DMS79 (cell line): ENCODE measurements around the gene DMD.
"Not testable (repeated sequence)": the region's sequence is repeated elsewhere in the genome, so short reads cannot be mapped to it uniquely, and the experiment has no call there.

Experiments
- DNase-seq: peaks from one replicate; lab custom pipeline; 2025; lab: John Stamatoyannopoulos, UW

The DMD gene

DNA sequence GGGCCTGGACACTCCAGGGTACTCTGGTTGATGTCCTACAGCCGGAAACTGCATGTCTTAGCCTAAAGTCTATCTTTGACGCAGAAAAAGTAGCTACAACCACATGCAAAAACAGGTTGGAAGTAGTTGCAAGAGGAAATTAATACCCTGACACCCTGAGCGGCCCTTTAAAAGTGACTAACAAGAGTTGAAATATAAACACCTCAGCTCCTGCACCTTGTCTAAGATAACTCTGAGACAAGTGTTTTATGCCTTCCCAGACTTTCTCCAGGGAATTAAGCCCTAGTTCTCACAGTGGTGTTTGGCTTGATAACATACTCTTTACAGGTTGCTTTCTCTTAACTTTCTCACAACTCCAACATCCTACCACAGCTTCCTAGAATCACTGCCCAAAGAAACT lies 943.1 kb downstream of the DMD start:
- DNase-seq = no peak

GRCh38 chrX:32267796-32268195 lies 943.6 kb downstream of the DMD start:
- no peak for DNase-seq

DNA sequence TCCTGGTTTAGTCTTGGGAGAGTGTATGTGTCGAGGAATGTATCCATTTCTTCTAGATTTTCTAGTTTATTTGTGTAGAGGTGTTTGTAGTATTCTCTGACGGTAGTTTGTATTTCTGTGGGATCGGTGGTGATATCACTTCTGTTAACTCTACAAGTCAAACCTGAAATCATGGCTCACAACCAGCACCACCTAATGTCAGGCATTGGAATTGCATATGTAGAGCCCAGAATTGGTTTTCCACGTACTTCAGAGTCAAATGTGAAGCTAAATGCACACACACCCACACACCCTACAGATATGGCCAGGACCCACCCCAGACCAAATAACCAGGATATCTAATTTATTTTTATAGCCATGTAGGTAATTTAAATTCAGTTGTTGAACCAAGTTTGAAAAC lies 964.7 kb downstream of the DMD start:
- not testable (repeated sequence) for DNase-seq

- DNase-seq = no peak
Observed at GRCh38 chrX:32195611-32196010, 1015.7 kb downstream of the DMD start.

- no peak for DNase-seq
Observed at GRCh38 chrX:32191316-32191715, 1020.0 kb downstream of the DMD start.

GRCh38 chrX:32185160-32185559 lies 1026.2 kb downstream of the DMD start:
- DNase-seq = no peak

DNA sequence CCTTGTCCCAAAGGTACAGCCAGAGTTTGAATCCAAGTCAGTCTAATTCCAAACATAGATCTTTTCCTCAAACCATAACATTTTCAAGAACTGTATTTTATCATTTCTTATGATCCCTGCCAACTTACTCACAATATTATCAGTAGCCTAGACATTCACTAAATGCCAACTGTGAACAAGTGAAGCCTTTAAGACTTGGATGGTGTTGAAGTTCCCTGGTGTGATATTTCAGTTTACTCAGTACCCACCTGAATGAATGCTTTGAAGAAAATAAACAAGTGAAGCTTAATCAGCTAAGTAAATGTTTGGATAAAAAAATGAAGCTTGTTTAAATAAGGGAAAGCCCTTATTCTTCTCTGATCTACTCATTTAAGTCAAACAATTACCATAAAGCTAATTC lies 1028.3 kb downstream of the DMD start:
- DNase-seq = no peak

- DNase-seq = no peak
Observed at GRCh38 chrX:32176510-32176909, 1034.8 kb downstream of the DMD start.

DNA sequence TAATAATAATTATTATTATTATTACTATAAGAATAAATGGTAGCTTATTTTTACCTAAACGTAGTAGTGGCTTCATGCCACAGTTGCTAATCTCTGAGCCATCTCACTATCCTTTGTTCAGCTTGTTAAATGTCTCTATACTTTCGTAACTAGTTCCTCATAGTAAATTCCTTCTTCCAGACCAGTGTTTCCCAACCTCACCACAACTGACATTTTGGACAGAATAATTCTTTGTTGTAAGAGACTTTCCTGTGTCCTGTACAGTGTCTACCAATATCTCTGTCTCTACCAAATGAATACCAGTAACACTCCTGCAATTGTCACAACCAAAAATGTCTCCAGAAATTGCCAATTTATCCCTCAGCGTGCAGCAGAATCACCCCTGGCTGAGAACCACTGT lies 1040.9 kb downstream of the DMD start:
- no peak for DNase-seq

DNA sequence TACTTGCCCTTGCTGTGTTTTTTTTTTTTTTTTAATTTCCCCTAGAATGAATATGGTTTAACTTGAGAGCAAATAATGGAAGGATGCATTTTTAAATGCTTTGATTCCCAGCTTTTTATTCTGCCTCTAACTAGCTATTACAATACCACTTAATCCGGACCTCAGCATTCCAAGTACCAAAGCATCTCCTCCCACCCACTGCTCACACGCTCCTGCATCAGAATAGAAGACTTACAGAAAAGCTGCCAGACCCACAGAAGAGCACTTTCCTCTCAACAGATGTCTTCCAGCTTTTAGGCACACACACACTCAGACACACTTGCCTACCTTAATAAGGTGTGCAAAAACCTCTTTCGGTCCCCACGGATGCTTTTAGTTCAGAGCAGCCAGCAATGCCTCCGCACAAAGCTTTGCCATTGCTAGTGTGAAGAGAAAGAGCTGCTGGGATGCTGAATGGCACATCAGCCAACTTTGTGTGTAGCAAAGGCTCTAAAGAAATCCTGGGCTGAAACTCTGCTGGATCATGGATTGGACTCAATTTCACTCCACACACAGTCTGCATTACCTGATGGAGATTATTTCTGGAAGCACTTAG lies 1056.2 kb downstream of the DMD start:
- DNase-seq = no peak

DNA sequence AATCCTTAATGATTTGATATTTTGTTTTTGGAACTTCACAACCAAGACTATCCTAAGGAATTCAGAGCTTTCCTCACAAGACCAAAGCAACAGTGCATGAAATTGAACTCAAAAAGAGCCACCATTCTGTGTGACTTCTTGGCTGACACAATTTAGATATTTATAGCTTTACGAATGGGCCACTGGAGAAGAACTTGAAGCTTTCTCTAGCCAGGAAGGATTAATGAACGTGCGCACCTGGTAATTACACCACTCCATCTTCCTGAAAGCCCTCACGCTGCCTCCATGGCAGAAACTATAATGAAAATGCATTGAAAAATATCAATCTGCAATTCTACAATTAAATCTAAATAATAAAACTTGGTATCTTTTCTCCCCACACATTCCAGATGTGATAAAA lies 1057.8 kb downstream of the DMD start:
- DNase-seq = no peak

DNA sequence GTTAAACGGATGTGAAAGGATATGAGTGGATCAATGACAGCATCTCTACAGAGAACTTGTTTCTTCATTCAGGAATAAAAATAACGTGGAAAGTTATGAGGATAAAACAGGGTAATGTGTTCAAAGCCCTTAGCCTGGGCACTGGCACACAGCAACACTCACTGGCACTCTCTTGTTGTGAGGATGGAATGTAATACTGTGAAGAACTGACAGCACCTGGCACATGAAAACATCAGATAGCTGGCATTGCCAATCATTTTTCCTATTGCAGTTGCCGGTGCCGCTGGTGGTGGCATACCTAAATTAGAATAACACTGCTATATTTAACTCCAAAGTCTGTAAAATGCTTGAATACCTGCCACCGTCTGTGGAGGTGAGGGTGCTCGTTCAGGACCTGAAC lies 1061.2 kb downstream of the DMD start:
- no peak for DNase-seq

DNA sequence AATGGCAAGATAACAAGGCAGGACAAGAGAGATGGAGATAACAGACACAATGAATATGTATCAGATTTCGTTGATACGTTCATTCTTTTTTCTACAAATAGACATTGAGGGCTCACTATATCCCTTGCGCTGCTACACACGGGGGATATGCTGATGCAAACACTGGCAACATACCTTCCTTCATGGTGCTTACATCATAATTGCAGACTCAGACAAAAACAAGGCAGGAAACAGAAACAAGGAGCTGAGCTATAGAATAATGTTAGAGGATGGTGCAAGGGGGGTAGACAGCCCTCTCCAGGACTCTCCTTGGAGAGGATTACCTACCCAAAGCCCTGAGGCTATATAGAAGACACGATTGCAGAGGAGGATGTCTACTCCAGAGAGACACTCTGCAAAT lies 1069.5 kb downstream of the DMD start:
- no peak for DNase-seq

DNA sequence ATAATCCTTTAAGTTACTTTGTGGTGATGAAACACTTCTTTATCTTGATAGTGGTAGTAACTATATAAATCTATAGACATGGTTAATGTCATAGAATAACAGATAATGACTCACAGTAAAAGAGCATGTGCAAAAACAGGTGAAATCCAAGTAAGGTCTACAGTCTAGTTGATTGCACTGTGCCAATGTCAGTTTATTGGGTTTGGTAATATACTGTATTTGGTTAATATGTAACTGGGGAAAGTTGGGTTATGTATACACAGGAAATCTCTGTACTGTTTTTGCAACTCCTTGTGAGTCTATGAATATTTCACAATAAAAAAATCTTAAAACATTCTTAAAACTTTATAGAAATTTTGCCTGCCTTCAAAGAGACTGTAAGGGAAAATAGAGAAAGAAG lies 1071.9 kb downstream of the DMD start:
- no peak for DNase-seq

- no peak for DNase-seq
Observed at GRCh38 chrX:32137525-32137924, 1073.8 kb downstream of the DMD start.

- DNase-seq = no peak
Observed at GRCh38 chrX:32126997-32127396, 1084.4 kb downstream of the DMD start.

DNA sequence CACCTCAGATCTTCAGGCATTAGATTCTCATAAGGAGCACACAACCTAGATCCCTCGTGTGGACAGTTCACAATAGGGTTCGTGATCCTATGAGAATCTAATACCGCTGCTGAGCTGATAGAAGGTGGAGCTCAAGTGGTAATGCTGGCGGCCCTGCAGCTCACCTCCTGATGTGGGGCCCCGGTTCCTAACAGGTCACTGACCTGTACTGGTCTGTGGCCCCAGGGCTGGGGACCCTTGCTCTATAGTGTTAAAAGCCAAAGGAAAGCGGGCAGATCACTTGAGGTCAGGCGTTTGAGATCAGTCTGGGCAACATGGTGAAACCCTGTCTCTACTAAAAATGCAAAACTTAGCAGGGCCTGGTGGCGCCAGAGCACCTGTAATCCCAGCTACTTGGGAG lies 1092.5 kb downstream of the DMD start:
- DNase-seq = no peak

DNA sequence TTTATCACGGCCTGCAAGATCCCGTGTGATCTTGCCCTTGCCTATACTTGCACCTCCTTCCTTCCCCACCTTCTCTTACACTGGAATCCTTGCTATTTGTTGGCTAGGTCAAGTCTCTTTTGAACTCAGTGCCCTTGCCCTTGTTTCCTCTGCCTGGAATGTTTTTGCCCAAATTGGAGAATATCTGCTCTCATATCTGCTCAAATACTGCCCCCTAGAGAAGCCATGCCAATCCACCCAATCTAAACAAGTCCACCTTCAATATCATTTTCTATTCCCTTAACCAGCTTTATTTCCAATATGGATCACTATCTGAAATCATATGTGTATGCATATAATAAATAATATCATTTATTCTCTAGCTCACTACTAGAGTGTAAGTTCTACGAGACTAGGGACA lies 1095.3 kb downstream of the DMD start:
- no peak for DNase-seq

DNA sequence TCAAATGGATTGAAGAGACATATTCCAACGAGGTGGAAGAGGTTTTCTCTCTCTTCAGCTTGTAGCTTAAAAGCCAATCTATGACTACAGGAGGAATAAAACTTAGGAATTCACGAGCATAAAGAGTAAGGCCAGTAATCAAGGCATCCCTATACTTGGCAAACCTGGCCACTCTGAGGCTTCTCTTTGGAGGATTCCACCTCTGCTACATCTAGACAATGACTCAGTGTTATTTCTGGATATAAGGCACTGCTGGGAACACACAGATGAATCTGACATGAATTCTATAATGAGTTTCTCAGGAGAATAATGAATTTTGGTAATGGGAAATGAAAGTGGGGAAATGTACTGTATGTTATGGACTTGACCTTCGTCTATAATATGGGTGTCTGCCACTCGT lies 1123.7 kb downstream of the DMD start:
- DNase-seq = no peak

- DNase-seq = no peak
Observed at GRCh38 chrX:32084757-32085156, 1126.6 kb downstream of the DMD start.

- no peak for DNase-seq
Observed at GRCh38 chrX:32048285-32048684, 1163.1 kb downstream of the DMD start.

DNA sequence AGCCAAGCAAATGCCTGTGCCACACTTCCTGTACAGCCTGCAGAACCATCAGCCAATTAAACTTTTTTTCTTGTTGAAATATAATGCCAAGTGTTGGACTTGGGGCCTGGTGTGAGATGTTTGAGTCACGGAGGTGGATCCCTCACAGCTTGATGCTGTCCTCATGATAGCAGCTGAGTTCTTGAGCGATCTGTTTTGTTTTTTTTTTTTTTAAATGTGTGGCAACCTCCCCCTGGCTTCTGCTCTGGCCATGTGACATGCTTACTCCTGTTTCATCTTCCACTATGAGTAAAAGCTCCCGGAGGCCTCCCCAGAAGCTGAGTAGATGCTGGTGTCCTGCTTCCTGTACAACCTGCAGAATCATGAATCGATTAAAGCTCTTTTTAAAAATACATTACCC lies 1166.2 kb downstream of the DMD start:
- no peak for DNase-seq

GRCh38 chrX:32041181-32041580 lies 1170.2 kb downstream of the DMD start:
- DNase-seq = no peak

GRCh38 chrX:32026772-32027171 lies 1184.6 kb downstream of the DMD start:
- DNase-seq = no peak

DNA sequence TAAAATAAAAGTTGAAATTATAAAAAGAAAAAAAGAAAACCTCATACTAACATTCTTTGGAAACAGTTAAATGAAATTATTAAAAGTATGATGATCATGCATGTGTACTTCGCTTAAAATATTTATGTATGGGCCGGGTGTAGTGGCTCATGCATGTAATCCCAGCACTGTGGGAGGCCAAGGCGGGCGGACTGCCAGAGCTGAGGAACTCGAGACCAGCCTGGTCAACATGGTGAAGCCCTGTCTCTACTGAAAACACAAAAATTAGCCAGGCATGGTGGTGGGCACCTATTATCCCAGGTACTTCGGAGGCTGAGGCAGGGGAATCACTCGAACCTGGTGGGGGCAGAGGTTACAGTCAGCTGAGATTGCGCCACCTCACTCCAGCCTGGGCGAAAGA lies 1187.3 kb downstream of the DMD start:
- no peak for DNase-seq
